ENCODE measurements around the gene LYSMD2. TPM values are rescaled to one million over a fixed set of nuclear protein-coding genes. Genes with fewer than 3 reads are reported as not detected.

The LYSMD2 gene
- total and polyA plus RNA-seq, 2 donors from 2014 or later = 11.7 to 21.5 TPM

DNA sequence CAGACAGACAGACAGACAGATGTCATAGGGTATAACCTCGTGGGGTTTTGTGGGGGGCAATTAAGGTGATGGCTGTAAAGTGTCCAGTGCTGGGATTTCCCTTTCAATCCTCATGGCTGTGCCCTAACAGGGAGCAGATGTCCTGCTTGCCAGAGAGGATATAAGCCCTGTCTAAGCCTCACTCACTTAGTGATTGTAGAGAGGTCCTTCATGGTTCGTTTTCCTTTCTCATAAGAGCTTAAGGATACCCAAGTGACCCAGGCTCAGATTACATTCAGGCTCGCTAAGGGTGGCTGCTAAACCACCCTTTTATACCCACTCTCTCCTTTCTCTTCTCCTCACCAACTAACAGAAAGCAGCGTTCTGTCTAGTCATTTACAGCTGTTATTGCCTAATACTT, 19.2 kb downstream of the LYSMD2 start:
- intact Hi-C loops (cut with DNase I) = no loop called here
- Histone ChIP-seq H3K27me3 (ENCODE audit: control insufficient read depth, insufficient read depth, low read length) (no peaks in the 10 kb centered on the region), H3K4me3 (ENCODE audit: low read length in 3 of 3) (no peak overlapping the region), H3K4me1 (ENCODE audit: control insufficient read depth in 2 of 3, insufficient read depth in 2 of 3, low read depth in 1 of 3, low read length in 3 of 3) (no peaks in the 10 kb centered on the region), H3K36me3 (ENCODE audit: control insufficient read depth in 2 of 3, insufficient read depth in 3 of 3, low read length in 3 of 3) (peaks cover 0 to 2% (median 0%) of the 10 kb centered on the region in 3 donors), H3K27ac (ENCODE audit: low read depth in 2 of 2, low read length in 2 of 2) (no peak overlapping the region), H3K9ac (ENCODE audit: low read length in 3 of 3) (no peak overlapping the region), H3K9me3 (ENCODE audit: control insufficient read depth in 2 of 3, insufficient read depth in 1 of 3, low read length in 3 of 3) (no peaks in the 10 kb centered on the region)
- DNase-seq (peak in 2 of 5 donors; percentile 9 to 10), FAIRE-seq (no peak)
- TF ChIP-seq, protein P1, sequence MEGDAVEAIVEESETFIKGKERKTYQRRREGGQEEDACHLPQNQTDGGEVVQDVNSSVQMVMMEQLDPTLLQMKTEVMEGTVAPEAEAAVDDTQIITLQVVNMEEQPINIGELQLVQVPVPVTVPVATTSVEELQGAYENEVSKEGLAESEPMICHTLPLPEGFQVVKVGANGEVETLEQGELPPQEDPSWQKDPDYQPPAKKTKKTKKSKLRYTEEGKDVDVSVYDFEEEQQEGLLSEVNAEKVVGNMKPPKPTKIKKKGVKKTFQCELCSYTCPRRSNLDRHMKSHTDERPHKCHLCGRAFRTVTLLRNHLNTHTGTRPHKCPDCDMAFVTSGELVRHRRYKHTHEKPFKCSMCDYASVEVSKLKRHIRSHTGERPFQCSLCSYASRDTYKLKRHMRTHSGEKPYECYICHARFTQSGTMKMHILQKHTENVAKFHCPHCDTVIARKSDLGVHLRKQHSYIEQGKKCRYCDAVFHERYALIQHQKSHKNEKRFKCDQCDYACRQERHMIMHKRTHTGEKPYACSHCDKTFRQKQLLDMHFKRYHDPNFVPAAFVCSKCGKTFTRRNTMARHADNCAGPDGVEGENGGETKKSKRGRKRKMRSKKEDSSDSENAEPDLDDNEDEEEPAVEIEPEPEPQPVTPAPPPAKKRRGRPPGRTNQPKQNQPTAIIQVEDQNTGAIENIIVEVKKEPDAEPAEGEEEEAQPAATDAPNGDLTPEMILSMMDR (IDR thresholded peaks at IDR 0.05; ENCODE audit: borderline replicate concordance, extremely low read depth, insufficient read depth) = no peak

DNA sequence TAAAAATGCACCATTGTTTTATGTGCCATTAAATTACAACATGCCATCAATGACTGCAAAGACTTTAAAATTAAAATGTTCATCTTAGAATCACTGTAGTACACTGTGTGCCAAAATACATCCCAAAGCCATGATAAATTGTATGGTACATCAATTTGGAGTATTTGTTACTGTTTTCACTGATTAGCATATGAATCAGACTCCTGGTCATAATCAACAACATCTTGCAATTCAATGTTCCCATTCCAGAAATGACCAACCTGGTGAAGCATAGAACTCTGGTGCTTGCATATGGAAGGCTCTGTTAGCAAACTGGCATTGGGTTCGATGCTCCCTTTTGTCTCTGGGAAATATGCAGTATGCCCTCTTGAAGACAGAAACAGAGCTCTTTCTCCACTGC, 22.5 kb downstream of the LYSMD2 start:
- intact Hi-C loops (cut with DNase I) = no loop called here
- H3K9me3 ChIP-seq (ENCODE audit: control insufficient read depth in 2 of 3, insufficient read depth in 1 of 3, low read length in 3 of 3) = no peaks in the 10 kb centered on the region
- no peaks in the 10 kb centered on the region for H3K4me1 ChIP-seq (ENCODE audit: control insufficient read depth in 2 of 3, insufficient read depth in 2 of 3, low read depth in 1 of 3, low read length in 3 of 3)
- H3K36me3 ChIP-seq (ENCODE audit: control insufficient read depth in 2 of 3, insufficient read depth in 3 of 3, low read length in 3 of 3) = no peaks in the 10 kb centered on the region
- DNase-seq (no peak), FAIRE-seq (no peak)
- H3K27me3 ChIP-seq (ENCODE audit: control insufficient read depth, insufficient read depth, low read length) = no peaks in the 10 kb centered on the region
- H3K27ac ChIP-seq (ENCODE audit: low read depth in 2 of 2, low read length in 2 of 2) = no peak overlapping the region
- H3K4me3 ChIP-seq (ENCODE audit: low read length in 3 of 3) = no peak overlapping the region
- H3K9ac ChIP-seq (ENCODE audit: low read length in 3 of 3) = no peak overlapping the region
- TF ChIP-seq, protein P1 (IDR thresholded peaks at IDR 0.05; ENCODE audit: borderline replicate concordance, extremely low read depth, insufficient read depth) = no peak

DNA sequence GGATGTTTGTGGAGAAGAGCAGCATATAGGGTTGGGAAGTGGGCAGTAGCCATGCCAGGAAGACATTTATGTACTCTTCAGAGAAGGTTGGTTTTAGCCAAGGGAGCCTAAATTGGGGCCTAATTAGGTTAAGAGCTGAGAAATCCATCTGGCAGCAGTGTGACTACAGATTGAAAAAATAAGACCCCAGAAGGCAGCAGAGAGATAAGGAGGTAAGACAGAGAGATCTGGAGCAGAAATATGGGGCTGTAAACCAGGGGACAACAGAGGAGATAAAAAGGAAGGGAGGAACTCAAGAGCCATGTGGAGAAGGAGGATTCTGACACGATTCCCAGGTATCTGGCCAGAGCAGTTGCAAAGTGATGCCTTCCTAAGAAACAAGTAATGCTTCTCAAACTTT, 23.3 kb downstream of the LYSMD2 start:
- TF ChIP-seq, protein P1 (IDR thresholded peaks at IDR 0.05; ENCODE audit: borderline replicate concordance, extremely low read depth, insufficient read depth) = no peak
- Histone ChIP-seq H3K9me3 (ENCODE audit: control insufficient read depth in 2 of 3, insufficient read depth in 1 of 3, low read length in 3 of 3) (no peaks in the 10 kb centered on the region), H3K9ac (ENCODE audit: low read length in 3 of 3) (no peak overlapping the region), H3K4me3 (ENCODE audit: low read length in 3 of 3) (no peak overlapping the region), H3K4me1 (ENCODE audit: control insufficient read depth in 2 of 3, insufficient read depth in 2 of 3, low read depth in 1 of 3, low read length in 3 of 3) (no peaks in the 10 kb centered on the region), H3K27me3 (ENCODE audit: control insufficient read depth, insufficient read depth, low read length) (no peaks in the 10 kb centered on the region), H3K27ac (ENCODE audit: low read depth in 2 of 2, low read length in 2 of 2) (no peak overlapping the region), H3K36me3 (ENCODE audit: control insufficient read depth in 2 of 3, insufficient read depth in 3 of 3, low read length in 3 of 3) (no peaks in the 10 kb centered on the region)
- FAIRE-seq = no peak
- no peak for DNase-seq
- intact Hi-C loops (cut with DNase I) = no loop called here

DNA sequence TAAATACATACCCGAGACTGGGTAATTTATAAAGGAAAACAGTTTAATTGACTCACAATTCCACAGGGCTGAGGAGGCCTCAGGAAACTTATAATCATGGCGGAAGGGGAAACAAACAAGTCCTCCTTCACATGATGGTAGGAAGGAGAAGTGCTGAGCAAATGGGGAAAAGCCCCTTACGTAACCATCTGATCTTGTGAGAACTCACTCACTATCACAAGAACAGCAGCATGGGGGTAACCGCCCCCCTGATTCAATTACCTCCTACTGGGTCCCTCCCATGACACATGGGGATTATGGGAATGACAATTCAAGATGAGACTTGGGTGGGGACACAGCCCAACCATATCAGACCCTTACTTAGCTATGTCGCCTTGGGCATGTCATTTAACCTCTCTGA, 28.4 kb downstream of the LYSMD2 start:
- intact Hi-C loops (cut with DNase I) = no loop called here
- no peak overlapping the region for H3K4me3 ChIP-seq (ENCODE audit: low read length in 3 of 3)
- H3K9ac ChIP-seq (ENCODE audit: low read length in 3 of 3) = no peak overlapping the region
- no peak for FAIRE-seq
- no peaks in the 10 kb centered on the region for H3K27me3 ChIP-seq (ENCODE audit: control insufficient read depth, insufficient read depth, low read length)
- TF ChIP-seq, protein P1 (IDR thresholded peaks at IDR 0.05; ENCODE audit: borderline replicate concordance, extremely low read depth, insufficient read depth) = no peak
- H3K9me3 ChIP-seq (ENCODE audit: control insufficient read depth in 2 of 3, insufficient read depth in 1 of 3, low read length in 3 of 3) = no peaks in the 10 kb centered on the region
- H3K4me1 ChIP-seq (ENCODE audit: control insufficient read depth in 2 of 3, insufficient read depth in 2 of 3, low read depth in 1 of 3, low read length in 3 of 3) = no peaks in the 10 kb centered on the region
- DNase-seq = no peak
- H3K27ac ChIP-seq (ENCODE audit: low read depth in 2 of 2, low read length in 2 of 2) = no peak overlapping the region
- H3K36me3 ChIP-seq (ENCODE audit: control insufficient read depth in 2 of 3, insufficient read depth in 3 of 3, low read length in 3 of 3) = no peaks in the 10 kb centered on the region
